GM19035 (cell line): ENCODE results near the gene DCHS1.

Experiments
- ATAC-seq: cut with Tn5 transposase; IDR thresholded peaks from one replicate; pipeline ENCODE4 v1.9.1; 2021; ENCODE audit not compliant: unreplicated experiment

Gene DCHS1

DNA sequence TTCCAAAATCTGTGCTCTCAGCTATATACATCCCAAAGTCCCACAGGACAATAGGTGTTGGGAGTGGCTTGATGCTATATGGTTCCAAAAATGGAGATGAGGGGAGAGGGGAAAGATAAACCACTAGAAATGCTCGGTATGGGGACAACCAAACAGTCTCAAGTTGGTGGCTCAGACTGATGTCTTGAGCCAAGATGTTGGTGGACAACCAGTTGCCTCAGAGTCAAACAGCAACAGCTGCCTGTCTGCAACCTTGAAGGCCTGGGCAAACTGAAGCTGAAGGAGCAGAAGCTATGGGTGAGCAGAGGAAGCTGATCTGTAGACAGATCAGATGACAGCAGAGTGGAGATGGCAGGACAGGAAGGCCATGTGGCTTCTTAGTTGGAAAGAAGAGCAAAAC, 56.2 kb downstream of the DCHS1 start:
- no peak for ATAC-seq

GRCh38 chr11:6598555-6598954, 57.1 kb downstream of the DCHS1 start:
- ATAC-seq = no peak

DNA sequence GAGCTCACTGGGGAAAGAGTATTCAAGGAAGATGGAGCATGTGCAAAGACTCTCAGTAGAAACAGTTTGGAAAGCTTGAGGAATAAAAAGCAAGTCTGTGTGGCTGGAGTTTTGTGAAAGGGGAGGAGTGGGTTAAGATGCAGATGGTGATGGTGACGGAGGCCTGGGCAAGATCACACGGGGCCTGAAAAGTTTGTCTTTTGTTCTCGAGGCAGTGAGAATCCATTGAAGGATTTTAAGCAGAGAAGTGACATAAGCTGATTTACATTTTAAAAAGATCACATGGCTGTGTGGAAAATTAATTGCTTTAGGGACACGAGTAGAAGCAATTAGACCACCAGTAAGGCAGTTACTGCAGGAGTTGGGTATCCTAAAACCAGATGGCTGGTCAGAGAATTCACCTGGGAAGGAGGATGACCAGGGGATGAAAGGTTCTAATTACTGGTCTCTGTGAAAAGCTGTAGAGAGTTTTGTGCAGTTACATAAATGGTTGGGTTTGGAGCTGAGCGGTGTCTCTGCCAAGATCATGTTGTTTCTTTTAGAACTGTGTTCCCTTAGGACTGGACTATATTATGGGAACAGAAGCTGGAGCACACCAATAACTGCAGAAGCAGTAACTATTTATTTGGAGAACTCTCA, 59.3 kb downstream of the DCHS1 start:
- no peak for ATAC-seq

- no peak for ATAC-seq
Measured at GRCh38 chr11:6594142-6594768, 61.4 kb downstream of the DCHS1 start.

DNA sequence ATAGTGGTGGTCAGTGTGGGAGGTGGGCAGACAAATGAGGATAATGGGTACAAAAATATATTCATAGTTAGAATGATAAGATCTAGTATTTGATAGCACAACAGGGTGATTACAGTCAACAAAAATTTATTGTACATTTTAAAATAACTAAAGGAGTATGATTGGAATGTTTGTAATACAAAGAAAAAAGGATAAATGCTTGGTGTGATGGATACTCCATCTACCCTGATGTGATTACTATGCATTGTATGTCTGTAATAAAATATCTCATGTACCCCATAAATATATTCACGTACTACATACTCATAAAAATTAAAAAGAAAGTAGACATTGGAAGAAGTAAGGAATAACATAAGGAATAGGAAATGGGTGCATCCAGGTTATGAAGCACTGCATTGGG, 67.6 kb downstream of the DCHS1 start:
- ATAC-seq = no peak

GRCh38 chr11:6587360-6587953, 68.2 kb downstream of the DCHS1 start:
- no peak for ATAC-seq

DNA sequence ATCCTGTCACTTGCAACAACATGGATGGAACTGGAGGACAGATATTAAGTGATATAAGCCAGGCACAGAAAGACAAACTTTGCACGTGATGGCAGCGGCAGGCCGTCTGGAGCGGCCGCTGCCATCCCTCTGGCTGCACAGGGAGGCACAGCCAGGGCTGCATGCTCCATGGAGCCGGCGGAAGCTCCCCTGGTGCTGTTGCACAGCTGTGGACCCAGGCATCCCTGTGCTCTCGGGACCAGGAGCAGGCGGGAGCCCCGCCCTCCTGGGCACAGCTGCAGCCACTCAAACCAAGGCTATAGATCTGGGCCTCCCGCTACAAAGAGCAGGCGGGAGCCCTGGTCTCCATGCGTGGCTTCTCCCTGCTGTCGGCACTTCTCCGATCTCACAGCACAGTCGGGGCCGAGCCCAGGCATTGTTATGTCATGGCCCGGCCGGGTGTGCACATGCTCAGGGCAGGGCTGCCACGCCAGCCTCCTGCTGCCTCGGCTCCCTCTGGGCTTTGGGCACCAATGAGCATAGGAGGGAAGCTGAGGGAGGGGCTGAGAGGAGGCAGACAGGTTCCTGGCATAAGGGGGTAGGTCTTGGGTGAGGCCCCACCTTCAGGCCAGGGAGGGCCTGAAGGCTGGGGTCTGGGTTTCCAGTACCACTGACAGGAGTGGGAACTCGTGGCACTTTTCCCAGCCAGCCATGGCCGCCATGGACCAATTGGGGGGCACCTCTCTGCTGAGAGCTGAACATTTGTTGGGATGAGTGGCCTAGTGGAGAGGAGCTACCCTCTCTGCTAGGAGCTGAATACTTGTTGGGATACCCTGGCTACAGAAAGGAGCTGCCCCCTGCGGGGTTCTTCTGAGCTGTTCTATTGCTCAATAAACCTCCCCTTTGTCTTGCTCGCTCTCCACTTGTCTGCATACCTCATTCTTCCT, 68.9 kb downstream of the DCHS1 start:
- ATAC-seq = no peak

GRCh38 chr11:6584528-6584927, 71.1 kb downstream of the DCHS1 start:
- no peak for ATAC-seq

GRCh38 chr11:6583584-6583983, 72.0 kb downstream of the DCHS1 start:
- ATAC-seq = no peak

DNA sequence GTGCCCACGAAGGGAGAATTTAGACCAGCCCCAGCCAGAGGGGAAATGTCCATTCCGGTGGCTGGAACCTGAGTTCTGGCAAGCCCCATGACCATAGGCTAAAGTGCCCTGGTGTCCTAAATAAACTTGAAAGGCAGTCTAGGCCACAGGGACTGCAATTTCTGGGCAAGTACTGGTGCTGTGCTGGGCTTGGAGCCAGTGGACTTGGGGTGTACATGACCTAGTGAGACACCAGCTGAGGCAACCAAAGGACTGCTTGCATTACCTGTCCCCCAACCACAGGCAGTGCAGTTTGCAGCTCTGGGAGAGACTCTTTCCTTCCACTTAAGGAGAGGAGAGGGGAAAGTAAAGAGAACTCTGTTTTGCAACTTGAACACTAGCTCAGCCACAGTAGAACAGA, 75.9 kb downstream of the DCHS1 start:
- ATAC-seq = no peak

GRCh38 chr11:6578134-6578533, 77.5 kb downstream of the DCHS1 start:
- no peak for ATAC-seq

GRCh38 chr11:6576471-6577373, 78.9 kb downstream of the DCHS1 start:
- ATAC-seq = no peak

DNA sequence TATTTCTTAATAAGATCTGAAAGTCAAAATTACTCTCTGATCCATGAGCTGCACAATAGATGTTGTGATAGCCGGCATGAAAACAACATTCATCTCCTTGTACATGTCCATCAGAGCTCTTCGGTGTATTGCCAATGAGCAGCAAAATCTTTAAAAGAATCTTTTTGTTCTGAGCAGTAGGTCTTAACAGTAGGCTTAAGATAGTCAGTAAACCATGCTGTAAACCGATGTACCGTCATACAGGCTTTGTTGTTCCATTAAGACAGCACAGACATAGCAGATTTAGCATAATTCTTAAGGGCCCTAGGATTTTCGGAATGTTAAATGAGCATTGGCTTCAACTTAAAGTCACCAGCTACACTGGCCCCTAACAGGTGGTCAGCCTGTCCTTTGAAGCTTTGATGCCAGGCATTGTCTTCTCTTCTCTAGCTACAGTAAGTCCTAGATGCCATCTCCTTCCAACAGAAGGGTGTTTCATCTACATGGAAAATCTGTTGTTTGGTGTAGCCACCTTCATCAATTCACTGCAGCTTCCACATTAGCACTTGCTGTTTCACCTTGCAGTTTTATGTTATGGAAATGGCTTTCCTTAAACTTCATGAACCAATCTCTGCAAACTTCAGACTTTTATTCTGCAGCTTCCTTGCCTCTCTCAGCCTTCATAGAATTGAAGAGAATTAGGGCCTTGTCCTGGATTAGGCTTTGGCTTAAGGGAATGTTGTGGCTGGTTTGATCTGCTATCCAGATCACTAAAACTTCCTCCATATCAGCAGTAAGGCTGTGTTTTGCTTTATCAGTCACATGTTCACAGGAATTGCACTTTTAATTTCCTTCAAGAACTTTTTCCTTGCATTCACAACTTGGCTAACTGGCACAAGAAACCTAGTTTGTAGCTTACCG, 80.5 kb downstream of the DCHS1 start:
- ATAC-seq = no peak

DNA sequence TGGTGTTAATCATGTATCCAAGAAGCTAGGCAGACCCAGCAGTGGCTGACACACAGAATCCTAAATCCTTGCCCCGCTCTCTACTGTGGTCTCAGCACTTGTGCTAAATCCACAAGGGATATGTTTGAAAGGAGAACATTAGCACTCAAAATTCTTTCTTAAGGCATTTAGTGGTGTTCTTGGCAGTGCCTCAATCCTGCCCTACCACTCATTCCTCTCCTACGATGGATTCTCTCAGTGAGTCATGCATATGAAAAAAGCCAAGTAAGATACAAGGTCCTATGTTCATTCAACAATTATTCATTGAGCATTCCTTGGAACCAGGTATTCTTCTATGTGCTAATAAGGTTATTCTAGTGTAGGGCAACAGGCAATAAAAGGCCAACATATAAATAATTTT, 83.4 kb downstream of the DCHS1 start:
- no peak for ATAC-seq

DNA sequence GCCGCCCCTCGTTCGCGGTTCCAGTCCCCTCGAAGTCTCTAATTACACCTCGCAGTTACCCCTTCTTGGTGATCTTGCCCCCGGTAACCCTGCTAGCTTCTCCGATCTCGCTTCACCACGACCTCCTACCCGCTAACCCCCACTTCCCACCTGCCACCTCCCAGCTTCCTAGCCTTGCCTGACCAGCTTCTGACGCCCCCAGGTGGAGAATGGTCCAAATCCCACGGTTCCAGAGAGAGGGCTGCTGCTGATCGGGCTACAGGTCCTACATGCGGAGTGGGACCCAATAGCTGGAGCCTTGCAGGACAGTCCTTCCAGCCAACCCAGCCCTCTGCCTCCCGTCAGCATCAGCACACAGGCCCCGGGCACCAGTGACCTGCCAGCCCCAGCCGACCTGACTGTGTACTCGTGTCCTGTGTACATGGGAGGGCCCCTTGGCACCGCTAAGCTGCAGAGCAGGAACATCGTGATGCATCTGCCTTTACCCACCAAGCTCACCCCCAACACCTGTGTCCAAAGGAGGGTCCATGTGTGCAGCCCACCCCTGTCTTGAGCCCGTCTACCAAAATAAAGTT, 84.1 kb downstream of the DCHS1 start:
- ATAC-seq = no peak
